Fibroblast of the conjunctiva (primary cell): ENCODE results near the gene SLC25A23.
"Not testable (repeated sequence)": the region's sequence is repeated elsewhere in the genome, so short reads cannot be mapped to it uniquely, and the experiment has no call there.

Experiments used
- DNase-seq: peaks from one replicate; pipeline ENCODE4 v3.0.0-alpha.2; 2010; ENCODE audit warnings: low read depth

Gene SLC25A23

GRCh38 chr19:6459262-6460098 is at the start of gene SLC25A23:
Gene SLC25A23, minus strand, starts transcription at chr19:6459792. Its CDS starts 164 bp downstream, at chr19:6459628.
- peak; percentile 28 for DNase-seq

GRCh38 chr19:6508028-6508771 is 48.6 kb upstream of the SLC25A23 start:
- DNase-seq, result not testable (repeated sequence)

- DNase-seq, result no peak
Measured at GRCh38 chr19:6503407-6504201, 44.0 kb upstream of the SLC25A23 start.

- no peak for DNase-seq
Measured at GRCh38 chr19:6501740-6502648, 42.4 kb upstream of the SLC25A23 start, which contains the start of gene TUBB4A. Gene TUBB4A, minus strand, starts transcription at chr19:6502309. Its CDS starts 97 bp downstream, at chr19:6502212.

- no peak for DNase-seq
Measured at GRCh38 chr19:6500837-6501739, 41.5 kb upstream of the SLC25A23 start.

- DNase-seq, result no peak
Measured at GRCh38 chr19:6499052-6499790, 39.6 kb upstream of the SLC25A23 start.

GRCh38 chr19:6498294-6499036 is 38.9 kb upstream of the SLC25A23 start:
- DNase-seq, result no peak

- DNase-seq, result no peak
Measured at GRCh38 chr19:6495947-6496346, 36.4 kb upstream of the SLC25A23 start.

GRCh38 chr19:6494438-6495036 is 34.9 kb upstream of the SLC25A23 start:
- no peak for DNase-seq

- DNase-seq, result no peak
Measured at GRCh38 chr19:6491802-6492592, 32.4 kb upstream of the SLC25A23 start.

GRCh38 chr19:6490134-6490533 is 30.5 kb upstream of the SLC25A23 start:
- DNase-seq, result no peak

GRCh38 chr19:6489278-6490061 is 29.9 kb upstream of the SLC25A23 start:
- no peak for DNase-seq

- no peak for DNase-seq
Measured at GRCh38 chr19:6484831-6485230, 25.2 kb upstream of the SLC25A23 start.

- DNase-seq, result no peak
Measured at GRCh38 chr19:6484230-6484629, 24.6 kb upstream of the SLC25A23 start.

- no peak for DNase-seq
Measured at GRCh38 chr19:6483235-6483634, 23.6 kb upstream of the SLC25A23 start.

- DNase-seq, result no peak
Measured at GRCh38 chr19:6482343-6482686, 22.7 kb upstream of the SLC25A23 start.
